ENCODE measurements around the gene KCTD1. TPM values are rescaled to one million over a fixed set of nuclear protein-coding genes. Genes with fewer than 3 reads are reported as not detected.

The KCTD1 gene
- total RNA-seq, 1 donor from 2014 or later, result 18.8 TPM

DNA sequence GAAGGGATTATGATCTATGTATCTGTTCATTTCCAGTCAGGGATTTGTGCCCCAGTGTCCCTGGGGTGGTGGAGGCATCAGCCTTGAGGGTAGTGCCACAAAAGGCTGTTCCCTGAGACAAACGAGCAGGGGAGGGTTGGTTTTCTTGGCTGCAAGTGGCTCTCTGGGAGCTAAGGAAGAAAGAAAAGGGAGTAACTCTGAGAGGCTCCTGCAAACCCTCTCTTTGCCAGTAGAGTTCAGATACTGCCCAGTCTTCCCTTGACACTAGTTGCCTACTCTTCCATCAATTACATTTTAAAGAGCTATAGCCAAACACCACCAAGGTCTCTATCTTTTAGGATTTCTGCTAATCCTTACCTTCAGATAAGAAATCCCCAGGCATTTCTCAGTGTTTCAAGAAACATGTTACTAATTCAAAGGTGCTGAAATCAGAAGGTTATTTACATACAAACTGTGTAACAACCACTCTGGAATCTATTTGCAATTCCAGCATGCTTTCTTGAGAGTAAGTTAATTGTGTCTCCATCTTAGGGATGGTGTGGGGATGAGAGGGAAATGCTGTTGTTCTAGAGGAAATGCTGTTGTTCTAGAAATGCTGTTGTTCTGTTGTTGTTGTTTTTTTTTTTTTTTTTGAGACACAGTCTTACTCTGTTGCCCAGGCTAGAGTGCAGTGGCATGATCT is 18.7 kb upstream of the KCTD1 start:
- Mint-ChIP-seq H3K4me1 (ENCODE audit: low read depth, unreplicated experiment) (no peaks in the 10 kb centered on the region), H3K9me3 (ENCODE audit: unreplicated experiment) (peaks cover 4% of the 10 kb centered on the region), H3K4me3 (ENCODE audit: unreplicated experiment) (no peak overlapping the region), H3K36me3 (ENCODE audit: unreplicated experiment) (peaks cover 10% of the 10 kb centered on the region), H3K27me3 (ENCODE audit: unreplicated experiment) (peaks cover 2% of the 10 kb centered on the region), H3K27ac (ENCODE audit: unreplicated experiment) (no peak overlapping the region)
- DNase-seq, result no peak
- TF ChIP-seq, protein P1, sequence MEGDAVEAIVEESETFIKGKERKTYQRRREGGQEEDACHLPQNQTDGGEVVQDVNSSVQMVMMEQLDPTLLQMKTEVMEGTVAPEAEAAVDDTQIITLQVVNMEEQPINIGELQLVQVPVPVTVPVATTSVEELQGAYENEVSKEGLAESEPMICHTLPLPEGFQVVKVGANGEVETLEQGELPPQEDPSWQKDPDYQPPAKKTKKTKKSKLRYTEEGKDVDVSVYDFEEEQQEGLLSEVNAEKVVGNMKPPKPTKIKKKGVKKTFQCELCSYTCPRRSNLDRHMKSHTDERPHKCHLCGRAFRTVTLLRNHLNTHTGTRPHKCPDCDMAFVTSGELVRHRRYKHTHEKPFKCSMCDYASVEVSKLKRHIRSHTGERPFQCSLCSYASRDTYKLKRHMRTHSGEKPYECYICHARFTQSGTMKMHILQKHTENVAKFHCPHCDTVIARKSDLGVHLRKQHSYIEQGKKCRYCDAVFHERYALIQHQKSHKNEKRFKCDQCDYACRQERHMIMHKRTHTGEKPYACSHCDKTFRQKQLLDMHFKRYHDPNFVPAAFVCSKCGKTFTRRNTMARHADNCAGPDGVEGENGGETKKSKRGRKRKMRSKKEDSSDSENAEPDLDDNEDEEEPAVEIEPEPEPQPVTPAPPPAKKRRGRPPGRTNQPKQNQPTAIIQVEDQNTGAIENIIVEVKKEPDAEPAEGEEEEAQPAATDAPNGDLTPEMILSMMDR (IDR thresholded peaks at IDR 0.05; ENCODE audit: partially characterized antibody, unreplicated experiment), result no peak

DNA sequence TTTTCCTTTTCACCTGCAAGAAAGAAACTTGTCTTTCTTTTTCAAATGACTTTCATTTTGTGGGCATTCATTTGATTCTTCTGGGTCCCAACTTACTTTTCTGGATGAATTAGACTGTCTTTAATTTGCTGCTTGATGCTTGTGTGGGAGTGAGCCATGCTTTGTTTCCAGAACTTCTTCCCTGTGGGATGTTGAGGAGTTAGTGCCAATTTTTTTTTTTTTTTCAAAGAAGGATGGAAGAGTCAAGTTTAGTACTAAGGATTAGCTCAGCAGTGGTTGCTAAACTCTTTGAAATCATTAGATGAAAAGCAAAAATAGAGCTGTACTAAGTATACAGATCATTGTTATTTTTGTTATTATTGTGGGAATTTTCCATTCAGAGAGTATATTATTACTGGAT is 17.2 kb upstream of the KCTD1 start:
- no peak for DNase-seq
- Mint-ChIP-seq H3K27ac (ENCODE audit: unreplicated experiment) (no peak overlapping the region), H3K4me1 (ENCODE audit: low read depth, unreplicated experiment) (no peaks in the 10 kb centered on the region), H3K27me3 (ENCODE audit: unreplicated experiment) (peaks cover 4% of the 10 kb centered on the region), H3K4me3 (ENCODE audit: unreplicated experiment) (no peak overlapping the region), H3K9me3 (ENCODE audit: unreplicated experiment) (peaks cover 4% of the 10 kb centered on the region), H3K36me3 (ENCODE audit: unreplicated experiment) (peaks cover 10% of the 10 kb centered on the region)
- TF ChIP-seq, protein P1 (IDR thresholded peaks at IDR 0.05; ENCODE audit: partially characterized antibody, unreplicated experiment), result no peak

DNA sequence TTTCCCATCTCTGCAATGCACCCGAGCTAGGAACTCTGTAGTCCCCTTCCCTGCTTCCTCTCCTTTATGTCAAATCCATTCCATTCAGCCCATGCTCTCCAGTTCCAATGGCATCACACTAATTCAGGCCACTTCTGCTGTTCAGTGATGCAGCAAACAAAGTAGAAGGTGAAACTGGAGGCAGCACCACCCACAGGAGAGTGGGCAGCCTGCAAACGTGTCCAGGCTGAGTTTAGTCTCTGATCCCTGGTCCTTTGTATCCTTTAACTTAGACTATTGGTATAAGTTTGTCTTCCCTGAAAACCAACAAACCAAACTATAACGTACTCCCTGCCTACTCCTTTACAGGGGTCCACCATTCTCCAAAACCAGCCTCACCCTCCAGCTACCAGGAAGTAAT is 14.7 kb upstream of the KCTD1 start:
- no peak overlapping the region for H3K27ac Mint-ChIP-seq (ENCODE audit: unreplicated experiment)
- H3K9me3 Mint-ChIP-seq (ENCODE audit: unreplicated experiment), result peaks cover 4% of the 10 kb centered on the region
- H3K4me3 Mint-ChIP-seq (ENCODE audit: unreplicated experiment), result no peak overlapping the region
- no peaks in the 10 kb centered on the region for H3K4me1 Mint-ChIP-seq (ENCODE audit: low read depth, unreplicated experiment)
- peaks cover 4% of the 10 kb centered on the region for H3K27me3 Mint-ChIP-seq (ENCODE audit: unreplicated experiment)
- no peak for DNase-seq
- peaks cover 10% of the 10 kb centered on the region for H3K36me3 Mint-ChIP-seq (ENCODE audit: unreplicated experiment)
- TF ChIP-seq, protein P1 (IDR thresholded peaks at IDR 0.05; ENCODE audit: partially characterized antibody, unreplicated experiment), result no peak

DNA sequence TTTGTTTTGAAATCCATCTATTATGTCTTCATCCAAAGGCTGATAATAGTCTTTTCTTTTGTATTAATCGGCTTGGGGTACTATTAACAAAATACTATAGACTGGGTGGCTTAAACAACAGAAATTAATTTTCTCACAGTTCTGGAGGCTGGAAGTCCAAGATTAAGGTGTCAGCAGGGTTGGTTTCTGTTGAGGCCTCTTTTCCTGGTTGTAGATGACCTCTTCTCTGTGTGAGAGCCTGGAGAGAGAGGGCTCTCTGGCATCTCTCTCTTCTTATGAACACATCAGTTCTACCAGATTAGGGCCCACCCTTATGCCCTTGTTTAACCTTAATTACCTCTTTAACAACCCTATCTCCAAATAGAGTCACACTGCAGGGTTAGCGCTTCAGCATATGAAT is 14.2 kb upstream of the KCTD1 start:
- H3K4me3 Mint-ChIP-seq (ENCODE audit: unreplicated experiment), result no peak overlapping the region
- H3K4me1 Mint-ChIP-seq (ENCODE audit: low read depth, unreplicated experiment), result no peaks in the 10 kb centered on the region
- H3K27me3 Mint-ChIP-seq (ENCODE audit: unreplicated experiment), result peaks cover 4% of the 10 kb centered on the region
- DNase-seq, result no peak
- no peak overlapping the region for H3K27ac Mint-ChIP-seq (ENCODE audit: unreplicated experiment)
- peaks cover 4% of the 10 kb centered on the region for H3K9me3 Mint-ChIP-seq (ENCODE audit: unreplicated experiment)
- TF ChIP-seq, protein P1 (IDR thresholded peaks at IDR 0.05; ENCODE audit: partially characterized antibody, unreplicated experiment), result no peak
- peaks cover 10% of the 10 kb centered on the region for H3K36me3 Mint-ChIP-seq (ENCODE audit: unreplicated experiment)

DNA sequence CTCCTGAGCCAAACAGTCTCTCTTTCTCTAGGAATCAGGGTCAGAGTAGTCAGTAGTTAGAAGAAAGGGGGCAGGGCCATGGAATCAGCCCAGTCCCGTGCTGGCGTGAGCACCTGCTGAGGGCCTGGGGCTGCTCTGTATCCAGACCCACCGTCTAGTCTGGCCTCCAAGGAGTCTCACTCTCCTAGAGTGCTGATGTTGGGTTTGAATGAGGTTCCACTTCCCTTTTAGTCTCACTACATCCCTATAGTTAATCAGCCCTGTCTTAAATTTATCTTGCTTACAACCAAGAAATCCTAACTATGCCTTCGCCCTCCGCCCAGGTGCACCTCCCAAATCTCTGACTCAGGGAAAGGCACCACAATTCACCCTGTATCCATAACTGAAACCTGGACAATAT is 13.4 kb upstream of the KCTD1 start:
- peaks cover 10% of the 10 kb centered on the region for H3K36me3 Mint-ChIP-seq (ENCODE audit: unreplicated experiment)
- no peak overlapping the region for H3K27ac Mint-ChIP-seq (ENCODE audit: unreplicated experiment)
- no peak for DNase-seq
- TF ChIP-seq, protein P1 (IDR thresholded peaks at IDR 0.05; ENCODE audit: partially characterized antibody, unreplicated experiment), result no peak
- peaks cover 2% of the 10 kb centered on the region for H3K27me3 Mint-ChIP-seq (ENCODE audit: unreplicated experiment)
- peaks cover 4% of the 10 kb centered on the region for H3K9me3 Mint-ChIP-seq (ENCODE audit: unreplicated experiment)
- no peaks in the 10 kb centered on the region for H3K4me1 Mint-ChIP-seq (ENCODE audit: low read depth, unreplicated experiment)
- no peak overlapping the region for H3K4me3 Mint-ChIP-seq (ENCODE audit: unreplicated experiment)

Data from glutamatergic neuron (in vitro differentiated cells).